GM23338 (cell line): Measurements from ENCODE around the gene RBP2. TPM values are rescaled to one million over a fixed set of nuclear protein-coding genes. Genes with fewer than 3 reads are reported as not detected.
A peak's percentile ranks its signal among the peaks of the same experiment; 100 is the strongest.

Source experiments
- ATAC-seq: fragments of 200-7000 bp; cut with Tn5 transposase; 3 replicates; pipeline ENCODE4 v1.9.1; 2020
- DNase-seq: peaks from one replicate; pipeline ENCODE4 v3.0.0-alpha.2; 2015; ENCODE audit warnings: low spot score
- H2AFZ ChIP-seq: fragments of 200-600 bp; sonication (generic); 2 replicates; pipeline ENCODE4 v1.8.0; 2016; ENCODE audit warnings: antibody characterized with exemption, mild to moderate bottlenecking, moderate library complexity
- H3F3A ChIP-seq: fragments of 200-600 bp; sonication (generic); replicated peaks from 2 replicates; pipeline ENCODE4 v1.8.0; 2017; ENCODE audit warnings: antibody characterized with exemption, mixed run types, low read depth
- H3K27ac ChIP-seq: fragments of 200-600 bp; sonication (generic); 2 replicates; pipeline ENCODE4 v1.6.1; 2016; ENCODE audit warnings: low read depth
- H3K27me3 ChIP-seq: fragments of 200-600 bp; sonication (generic); 2 replicates; pipeline ENCODE4 v1.8.0; 2016; ENCODE audit warnings: mild to moderate bottlenecking, mixed run types, moderate library complexity; ENCODE audit not compliant: insufficient read depth
- H3K36me3 ChIP-seq: fragments of 200-600 bp; sonication (generic); 2 replicates; pipeline ENCODE4 v1.8.0; 2016; ENCODE audit warnings: mild to moderate bottlenecking; ENCODE audit not compliant: insufficient read depth
- H3K4me1 ChIP-seq: fragments of 200-600 bp; sonication (generic); 2 replicates; pipeline ENCODE4 v1.8.0; 2016; ENCODE audit warnings: mild to moderate bottlenecking, moderate library complexity; ENCODE audit not compliant: insufficient read depth
- H3K4me2 ChIP-seq: fragments of 200-600 bp; sonication (generic); 2 replicates; pipeline ENCODE4 v1.7.1; 2017; ENCODE audit warnings: mixed run types
- H3K4me3 ChIP-seq: fragments of 200-600 bp; sonication (generic); 2 replicates; pipeline ENCODE4 v1.6.1; 2016; ENCODE audit warnings: mixed run types
- H3K79me2 ChIP-seq: fragments of 200-600 bp; sonication (generic); replicated peaks from 2 replicates; pipeline ENCODE4 v1.8.0; 2017; ENCODE audit warnings: mild to moderate bottlenecking; ENCODE audit not compliant: insufficient read depth
- H3K9me2 ChIP-seq: fragments of 200-600 bp; sonication (generic); 2 replicates; pipeline ENCODE4 v1.8.0; 2017; ENCODE audit not compliant: insufficient read depth
- H4K20me1 ChIP-seq: fragments of 200-600 bp; sonication (generic); replicated peaks from 2 replicates; pipeline ENCODE4 v1.8.0; 2017; ENCODE audit warnings: mild to moderate bottlenecking; ENCODE audit not compliant: insufficient read depth
- H3K27ac Mint-ChIP-seq: 2 replicates; pipeline ENCODE4 v1.8.0; 2020; ENCODE audit warnings: inconsistent platforms, mild to moderate bottlenecking, moderate library complexity, mixed read lengths
- H3K27me3 Mint-ChIP-seq: 3 replicates; pipeline ENCODE4 v1.8.0; 2022; ENCODE audit warnings: low read depth, mild to moderate bottlenecking, moderate library complexity, mixed read lengths, inconsistent platforms; ENCODE audit not compliant: insufficient read depth, poor library complexity
- H3K36me3 Mint-ChIP-seq: 3 replicates; pipeline ENCODE4 v1.8.0; 2021; ENCODE audit warnings: low read depth, mild to moderate bottlenecking, inconsistent platforms, moderate library complexity, mixed read lengths
- H3K4me1 Mint-ChIP-seq: 3 replicates; pipeline ENCODE4 v1.8.0; 2020; ENCODE audit warnings: mild to moderate bottlenecking, inconsistent platforms, mixed read lengths
- H3K4me3 Mint-ChIP-seq: 3 replicates; pipeline ENCODE4 v1.8.0; 2021; ENCODE audit warnings: moderate library complexity, mild to moderate bottlenecking, inconsistent platforms, mixed read lengths
- H3K9me3 Mint-ChIP-seq: 3 replicates; pipeline ENCODE4 v1.8.0; 2020; ENCODE audit warnings: moderate library complexity, mild to moderate bottlenecking, inconsistent platforms, mixed read lengths
- EZH2 ChIP-seq: fragments of 200-600 bp; sonication (generic); IDR thresholded peaks from one replicate; pipeline ENCODE4 v1.8.0; 2017; ENCODE audit warnings: antibody characterized with exemption, mild to moderate bottlenecking, low read depth; ENCODE audit not compliant: unreplicated experiment
- JUNB ChIP-seq: IDR thresholded peaks from one replicate; pipeline ENCODE4 v1.6.1; 2016; ENCODE audit warnings: antibody characterized with exemption; ENCODE audit not compliant: unreplicated experiment
- NANOG ChIP-seq: IDR thresholded peaks from 2 replicates; pipeline ENCODE4 v1.6.1; 2016; ENCODE audit warnings: antibody characterized with exemption, borderline replicate concordance
- STAT1 ChIP-seq: IDR thresholded peaks from one replicate; pipeline ENCODE4 v1.6.1; 2016; ENCODE audit warnings: antibody characterized with exemption; ENCODE audit not compliant: unreplicated experiment
- ZNF331 ChIP-seq: fragments of 250-450 bp; sonication (Bioruptor Pico); IDR thresholded peaks from 2 replicates; pipeline ENCODE4 v1.5.0; 2020; ENCODE audit warnings: low read depth, mild to moderate bottlenecking, moderate library complexity
- polyA plus RNA-seq: library from polyadenylated mRNA; unstranded; fragments of >200 nt; fragmentation: Nextera tagmentation; extraction: Ambion mirVana; gene quantifications from 2 replicates; pipeline ENCODE4 v1.2.1, GENCODE V29; 2016
- total RNA-seq: library from RNA; depleted of rRNA; stranded (reverse); fragments of >200 nt; shearing (Covaris generic); gene quantifications from 2 replicates; pipeline ENCODE4 v1.2.3, GENCODE V29; 2014
- TF ChIP-seq, protein P1 (sequence below), 2 experiments: fragments of 200-600 bp in 1 of 2; sonication (generic) in 1 of 2; conservative IDR thresholded peaks; 2 replicates each; pipeline versions ENCODE4 v1.5.1 to v1.6.1; 2016 to 2017; ENCODE audit warnings: antibody characterized with exemption in 2 of 2, low read depth in 2 of 2, mild to moderate bottlenecking in 2 of 2, moderate library complexity in 1 of 2
- TF ChIP-seq, protein P2 (sequence below): IDR thresholded peaks from one replicate; pipeline ENCODE4 v1.6.1; 2018; ENCODE audit warnings: antibody characterized with exemption; ENCODE audit not compliant: unreplicated experiment
- TF ChIP-seq, protein P3 (sequence below): fragments of 250-450 bp; sonication (Bioruptor Pico); IDR thresholded peaks from 2 replicates; pipeline ENCODE4 v1.5.0; 2020; ENCODE audit warnings: mild to moderate bottlenecking, moderate library complexity

The RBP2 gene
- total and polyA plus RNA-seq, 2 experiments from 2014 or later: not detected

DNA sequence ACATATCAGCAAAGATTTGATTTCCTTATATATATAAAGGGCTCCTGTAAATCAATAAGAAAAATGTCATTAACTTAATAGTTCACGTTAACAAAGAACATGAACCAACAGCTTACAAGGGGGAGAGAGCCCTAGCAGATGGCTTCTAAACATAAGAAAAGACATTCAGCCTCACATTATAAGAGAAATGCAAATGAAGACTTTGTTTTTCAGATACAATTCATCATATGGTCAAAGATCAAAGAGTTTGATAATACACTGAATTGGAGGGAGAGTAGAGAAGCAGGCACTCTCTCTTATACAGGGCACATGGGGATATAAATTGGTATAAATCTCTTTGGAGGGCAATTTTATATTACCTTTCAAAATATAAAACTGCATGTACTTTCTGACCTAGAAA lies 21.1 kb downstream of the RBP2 start:
- TF ChIP-seq STAT1: no peak
- TF ChIP-seq, protein P1, sequence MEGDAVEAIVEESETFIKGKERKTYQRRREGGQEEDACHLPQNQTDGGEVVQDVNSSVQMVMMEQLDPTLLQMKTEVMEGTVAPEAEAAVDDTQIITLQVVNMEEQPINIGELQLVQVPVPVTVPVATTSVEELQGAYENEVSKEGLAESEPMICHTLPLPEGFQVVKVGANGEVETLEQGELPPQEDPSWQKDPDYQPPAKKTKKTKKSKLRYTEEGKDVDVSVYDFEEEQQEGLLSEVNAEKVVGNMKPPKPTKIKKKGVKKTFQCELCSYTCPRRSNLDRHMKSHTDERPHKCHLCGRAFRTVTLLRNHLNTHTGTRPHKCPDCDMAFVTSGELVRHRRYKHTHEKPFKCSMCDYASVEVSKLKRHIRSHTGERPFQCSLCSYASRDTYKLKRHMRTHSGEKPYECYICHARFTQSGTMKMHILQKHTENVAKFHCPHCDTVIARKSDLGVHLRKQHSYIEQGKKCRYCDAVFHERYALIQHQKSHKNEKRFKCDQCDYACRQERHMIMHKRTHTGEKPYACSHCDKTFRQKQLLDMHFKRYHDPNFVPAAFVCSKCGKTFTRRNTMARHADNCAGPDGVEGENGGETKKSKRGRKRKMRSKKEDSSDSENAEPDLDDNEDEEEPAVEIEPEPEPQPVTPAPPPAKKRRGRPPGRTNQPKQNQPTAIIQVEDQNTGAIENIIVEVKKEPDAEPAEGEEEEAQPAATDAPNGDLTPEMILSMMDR (conservative IDR thresholded peaks at IDR 0.05; ENCODE audit: low read depth in 2 of 2): no peak
- no peak for TF ChIP-seq EZH2
- TF ChIP-seq NANOG: no peak
- TF ChIP-seq ZNF331 (CRISPR knock-in tag): no peak
- TF ChIP-seq, protein P2, sequence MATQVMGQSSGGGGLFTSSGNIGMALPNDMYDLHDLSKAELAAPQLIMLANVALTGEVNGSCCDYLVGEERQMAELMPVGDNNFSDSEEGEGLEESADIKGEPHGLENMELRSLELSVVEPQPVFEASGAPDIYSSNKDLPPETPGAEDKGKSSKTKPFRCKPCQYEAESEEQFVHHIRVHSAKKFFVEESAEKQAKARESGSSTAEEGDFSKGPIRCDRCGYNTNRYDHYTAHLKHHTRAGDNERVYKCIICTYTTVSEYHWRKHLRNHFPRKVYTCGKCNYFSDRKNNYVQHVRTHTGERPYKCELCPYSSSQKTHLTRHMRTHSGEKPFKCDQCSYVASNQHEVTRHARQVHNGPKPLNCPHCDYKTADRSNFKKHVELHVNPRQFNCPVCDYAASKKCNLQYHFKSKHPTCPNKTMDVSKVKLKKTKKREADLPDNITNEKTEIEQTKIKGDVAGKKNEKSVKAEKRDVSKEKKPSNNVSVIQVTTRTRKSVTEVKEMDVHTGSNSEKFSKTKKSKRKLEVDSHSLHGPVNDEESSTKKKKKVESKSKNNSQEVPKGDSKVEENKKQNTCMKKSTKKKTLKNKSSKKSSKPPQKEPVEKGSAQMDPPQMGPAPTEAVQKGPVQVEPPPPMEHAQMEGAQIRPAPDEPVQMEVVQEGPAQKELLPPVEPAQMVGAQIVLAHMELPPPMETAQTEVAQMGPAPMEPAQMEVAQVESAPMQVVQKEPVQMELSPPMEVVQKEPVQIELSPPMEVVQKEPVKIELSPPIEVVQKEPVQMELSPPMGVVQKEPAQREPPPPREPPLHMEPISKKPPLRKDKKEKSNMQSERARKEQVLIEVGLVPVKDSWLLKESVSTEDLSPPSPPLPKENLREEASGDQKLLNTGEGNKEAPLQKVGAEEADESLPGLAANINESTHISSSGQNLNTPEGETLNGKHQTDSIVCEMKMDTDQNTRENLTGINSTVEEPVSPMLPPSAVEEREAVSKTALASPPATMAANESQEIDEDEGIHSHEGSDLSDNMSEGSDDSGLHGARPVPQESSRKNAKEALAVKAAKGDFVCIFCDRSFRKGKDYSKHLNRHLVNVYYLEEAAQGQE: no peak
- TF ChIP-seq JUNB: no peak
- TF ChIP-seq, protein P3, sequence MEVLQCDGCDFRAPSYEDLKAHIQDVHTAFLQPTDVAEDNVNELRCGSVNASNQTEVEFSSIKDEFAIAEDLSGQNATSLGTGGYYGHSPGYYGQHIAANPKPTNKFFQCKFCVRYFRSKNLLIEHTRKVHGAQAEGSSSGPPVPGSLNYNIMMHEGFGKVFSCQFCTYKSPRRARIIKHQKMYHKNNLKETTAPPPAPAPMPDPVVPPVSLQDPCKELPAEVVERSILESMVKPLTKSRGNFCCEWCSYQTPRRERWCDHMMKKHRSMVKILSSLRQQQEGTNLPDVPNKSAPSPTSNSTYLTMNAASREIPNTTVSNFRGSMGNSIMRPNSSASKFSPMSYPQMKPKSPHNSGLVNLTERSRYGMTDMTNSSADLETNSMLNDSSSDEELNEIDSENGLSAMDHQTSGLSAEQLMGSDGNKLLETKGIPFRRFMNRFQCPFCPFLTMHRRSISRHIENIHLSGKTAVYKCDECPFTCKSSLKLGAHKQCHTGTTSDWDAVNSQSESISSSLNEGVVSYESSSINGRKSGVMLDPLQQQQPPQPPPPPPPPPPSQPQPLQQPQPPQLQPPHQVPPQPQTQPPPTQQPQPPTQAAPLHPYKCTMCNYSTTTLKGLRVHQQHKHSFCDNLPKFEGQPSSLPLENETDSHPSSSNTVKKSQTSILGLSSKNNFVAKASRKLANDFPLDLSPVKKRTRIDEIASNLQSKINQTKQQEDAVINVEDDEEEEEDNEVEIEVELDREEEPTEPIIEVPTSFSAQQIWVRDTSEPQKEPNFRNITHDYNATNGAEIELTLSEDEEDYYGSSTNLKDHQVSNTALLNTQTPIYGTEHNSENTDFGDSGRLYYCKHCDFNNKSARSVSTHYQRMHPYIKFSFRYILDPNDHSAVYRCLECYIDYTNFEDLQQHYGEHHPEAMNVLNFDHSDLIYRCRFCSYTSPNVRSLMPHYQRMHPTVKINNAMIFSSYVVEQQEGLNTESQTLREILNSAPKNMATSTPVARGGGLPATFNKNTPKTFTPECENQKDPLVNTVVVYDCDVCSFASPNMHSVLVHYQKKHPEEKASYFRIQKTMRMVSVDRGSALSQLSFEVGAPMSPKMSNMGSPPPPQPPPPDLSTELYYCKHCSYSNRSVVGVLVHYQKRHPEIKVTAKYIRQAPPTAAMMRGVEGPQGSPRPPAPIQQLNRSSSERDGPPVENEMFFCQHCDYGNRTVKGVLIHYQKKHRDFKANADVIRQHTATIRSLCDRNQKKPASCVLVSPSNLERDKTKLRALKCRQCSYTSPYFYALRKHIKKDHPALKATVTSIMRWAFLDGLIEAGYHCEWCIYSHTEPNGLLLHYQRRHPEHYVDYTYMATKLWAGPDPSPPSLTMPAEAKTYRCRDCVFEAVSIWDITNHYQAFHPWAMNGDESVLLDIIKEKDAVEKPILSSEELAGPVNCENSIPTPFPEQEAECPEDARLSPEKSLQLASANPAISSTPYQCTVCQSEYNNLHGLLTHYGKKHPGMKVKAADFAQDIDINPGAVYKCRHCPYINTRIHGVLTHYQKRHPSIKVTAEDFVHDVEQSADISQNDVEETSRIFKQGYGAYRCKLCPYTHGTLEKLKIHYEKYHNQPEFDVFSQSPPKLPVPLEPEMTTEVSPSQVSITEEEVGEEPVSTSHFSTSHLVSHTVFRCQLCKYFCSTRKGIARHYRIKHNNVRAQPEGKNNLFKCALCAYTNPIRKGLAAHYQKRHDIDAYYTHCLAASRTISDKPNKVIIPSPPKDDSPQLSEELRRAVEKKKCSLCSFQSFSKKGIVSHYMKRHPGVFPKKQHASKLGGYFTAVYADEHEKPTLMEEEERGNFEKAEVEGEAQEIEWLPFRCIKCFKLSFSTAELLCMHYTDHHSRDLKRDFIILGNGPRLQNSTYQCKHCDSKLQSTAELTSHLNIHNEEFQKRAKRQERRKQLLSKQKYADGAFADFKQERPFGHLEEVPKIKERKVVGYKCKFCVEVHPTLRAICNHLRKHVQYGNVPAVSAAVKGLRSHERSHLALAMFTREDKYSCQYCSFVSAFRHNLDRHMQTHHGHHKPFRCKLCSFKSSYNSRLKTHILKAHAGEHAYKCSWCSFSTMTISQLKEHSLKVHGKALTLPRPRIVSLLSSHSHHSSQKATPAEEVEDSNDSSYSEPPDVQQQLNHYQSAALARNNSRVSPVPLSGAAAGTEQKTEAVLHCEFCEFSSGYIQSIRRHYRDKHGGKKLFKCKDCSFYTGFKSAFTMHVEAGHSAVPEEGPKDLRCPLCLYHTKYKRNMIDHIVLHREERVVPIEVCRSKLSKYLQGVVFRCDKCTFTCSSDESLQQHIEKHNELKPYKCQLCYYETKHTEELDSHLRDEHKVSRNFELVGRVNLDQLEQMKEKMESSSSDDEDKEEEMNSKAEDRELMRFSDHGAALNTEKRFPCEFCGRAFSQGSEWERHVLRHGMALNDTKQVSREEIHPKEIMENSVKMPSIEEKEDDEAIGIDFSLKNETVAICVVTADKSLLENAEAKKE: no peak
- Histone ChIP-seq H3K9me2 (peaks cover 6% of the 10 kb centered on the region; the same call in 1 of the 2 replicates), H3F3A (no peaks in the 10 kb centered on the region), H3K4me2 (peak overlapping the region; percentile 58), H3K4me1 (peaks cover 34% of the 10 kb centered on the region), H3K79me2 (no peaks in the 10 kb centered on the region), H3K27me3 (no peaks in the 10 kb centered on the region), H3K27ac (no peak overlapping the region), H3K36me3 (no peaks in the 10 kb centered on the region), H3K4me3 (no peak overlapping the region), H2AFZ (no peak overlapping the region), H4K20me1 (no peaks in the 10 kb centered on the region)
- Mint-ChIP-seq H3K27ac (no peak overlapping the region), H3K36me3 (no peaks in the 10 kb centered on the region), H3K9me3 (no peaks in the 10 kb centered on the region), H3K4me1 (peaks cover 2% of the 10 kb centered on the region; the same call in 2 of the 3 replicates), H3K4me3 (no peak overlapping the region), H3K27me3 (peaks cover 4% of the 10 kb centered on the region)
- ATAC-seq (peak; percentile 48), DNase-seq (peak; percentile 38)
